Epithelial cell of proximal tubule (primary cell): ENCODE results near the gene KRTAP4-2. TPM values are rescaled to one million over a fixed set of nuclear protein-coding genes. Genes with fewer than 3 reads are reported as not detected.
"Not testable (repeated sequence)": the region's sequence is repeated elsewhere in the genome, so short reads cannot be mapped to it uniquely, and the experiment has no call there.

Source experiments
- DNase-seq: peaks from one replicate; pipeline ENCODE4 v3.0.0-alpha.2; 2011; ENCODE audit warnings: low read depth
- H3K4me3 ChIP-seq: 2 replicates; pipeline ENCODE4 v1.5.1; 2011; ENCODE audit warnings: low read depth, mild to moderate bottlenecking, low read length
- total RNA-seq: library from RNA; depleted of rRNA; stranded (reverse); fragments of >200 nt; gene quantifications from 2 replicates; pipeline ENCODE4 v1.2.3, GENCODE V29; 2015
- TF ChIP-seq, protein P1 (sequence below): conservative IDR thresholded peaks from 2 replicates; pipeline ENCODE4 v1.5.1; 2012; ENCODE audit warnings: low read depth, mild to moderate bottlenecking, low read length

KRTAP4-2 gene
- total RNA-seq, 1 donor from 2014 or later = not detected

DNA sequence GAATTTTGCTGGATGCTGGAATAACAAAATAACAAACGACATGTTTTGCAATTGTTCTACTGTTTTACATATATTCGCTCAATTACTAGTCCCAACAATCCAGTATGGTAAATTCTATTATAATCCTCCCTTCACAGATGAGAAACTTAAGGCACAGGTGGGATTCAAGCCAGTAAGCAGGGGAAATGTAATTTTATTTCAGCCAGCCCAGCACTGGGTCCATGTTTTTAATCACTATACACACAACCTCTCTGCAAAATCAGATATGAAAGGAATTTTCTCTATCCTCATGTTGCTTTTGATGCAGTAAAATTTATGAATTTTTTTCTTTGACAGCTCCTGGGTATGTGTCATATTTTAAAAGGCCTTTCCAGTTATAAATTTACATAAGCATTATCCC, 32.8 kb downstream of the KRTAP4-2 start:
- H3K4me3 ChIP-seq = no peak overlapping the region
- TF ChIP-seq, protein P1, sequence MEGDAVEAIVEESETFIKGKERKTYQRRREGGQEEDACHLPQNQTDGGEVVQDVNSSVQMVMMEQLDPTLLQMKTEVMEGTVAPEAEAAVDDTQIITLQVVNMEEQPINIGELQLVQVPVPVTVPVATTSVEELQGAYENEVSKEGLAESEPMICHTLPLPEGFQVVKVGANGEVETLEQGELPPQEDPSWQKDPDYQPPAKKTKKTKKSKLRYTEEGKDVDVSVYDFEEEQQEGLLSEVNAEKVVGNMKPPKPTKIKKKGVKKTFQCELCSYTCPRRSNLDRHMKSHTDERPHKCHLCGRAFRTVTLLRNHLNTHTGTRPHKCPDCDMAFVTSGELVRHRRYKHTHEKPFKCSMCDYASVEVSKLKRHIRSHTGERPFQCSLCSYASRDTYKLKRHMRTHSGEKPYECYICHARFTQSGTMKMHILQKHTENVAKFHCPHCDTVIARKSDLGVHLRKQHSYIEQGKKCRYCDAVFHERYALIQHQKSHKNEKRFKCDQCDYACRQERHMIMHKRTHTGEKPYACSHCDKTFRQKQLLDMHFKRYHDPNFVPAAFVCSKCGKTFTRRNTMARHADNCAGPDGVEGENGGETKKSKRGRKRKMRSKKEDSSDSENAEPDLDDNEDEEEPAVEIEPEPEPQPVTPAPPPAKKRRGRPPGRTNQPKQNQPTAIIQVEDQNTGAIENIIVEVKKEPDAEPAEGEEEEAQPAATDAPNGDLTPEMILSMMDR = no peak
- DNase-seq = no peak

DNA sequence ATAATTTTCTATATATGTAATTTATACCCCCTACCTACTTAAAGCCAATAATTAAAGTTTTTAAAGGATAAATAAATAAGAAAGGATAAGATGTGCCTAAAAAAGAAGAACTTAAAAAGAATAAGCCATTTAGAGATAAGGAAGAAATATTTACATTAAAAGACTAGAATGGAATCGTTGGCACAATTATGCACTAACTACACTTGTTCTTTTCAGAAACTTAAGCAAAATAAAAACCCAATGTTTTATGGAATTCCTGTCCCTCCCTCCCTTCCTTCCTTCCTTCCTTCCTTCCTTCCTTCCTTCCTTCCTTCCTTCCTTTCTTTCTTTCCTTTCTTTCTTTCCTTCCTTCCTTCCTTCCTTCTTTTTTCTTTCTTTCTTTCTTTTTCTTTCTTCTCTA, 33.2 kb downstream of the KRTAP4-2 start:
- TF ChIP-seq, protein P1 = no peak
- no peak overlapping the region for H3K4me3 ChIP-seq
- no peak for DNase-seq

DNA sequence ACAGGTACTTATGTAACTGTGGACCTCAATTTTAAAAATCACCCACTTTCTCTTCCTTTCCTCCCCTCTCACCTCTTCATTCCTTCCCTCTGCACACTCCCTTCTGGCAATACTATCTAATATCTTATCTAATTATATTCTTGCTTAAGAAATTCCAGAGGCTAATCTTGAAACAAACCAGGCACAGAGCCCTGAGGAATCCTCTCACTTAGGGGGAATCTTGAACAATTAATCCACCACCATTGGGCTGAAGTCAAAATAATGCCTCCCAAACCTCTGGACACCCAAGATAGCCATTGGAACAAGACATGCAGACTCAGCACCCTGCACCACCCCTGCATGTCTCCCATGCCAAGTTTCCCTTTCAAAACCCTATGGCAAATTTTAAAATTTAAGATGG, 36.7 kb downstream of the KRTAP4-2 start:
- TF ChIP-seq, protein P1 = no peak
- no peak for DNase-seq
- H3K4me3 ChIP-seq = no peak overlapping the region

DNA sequence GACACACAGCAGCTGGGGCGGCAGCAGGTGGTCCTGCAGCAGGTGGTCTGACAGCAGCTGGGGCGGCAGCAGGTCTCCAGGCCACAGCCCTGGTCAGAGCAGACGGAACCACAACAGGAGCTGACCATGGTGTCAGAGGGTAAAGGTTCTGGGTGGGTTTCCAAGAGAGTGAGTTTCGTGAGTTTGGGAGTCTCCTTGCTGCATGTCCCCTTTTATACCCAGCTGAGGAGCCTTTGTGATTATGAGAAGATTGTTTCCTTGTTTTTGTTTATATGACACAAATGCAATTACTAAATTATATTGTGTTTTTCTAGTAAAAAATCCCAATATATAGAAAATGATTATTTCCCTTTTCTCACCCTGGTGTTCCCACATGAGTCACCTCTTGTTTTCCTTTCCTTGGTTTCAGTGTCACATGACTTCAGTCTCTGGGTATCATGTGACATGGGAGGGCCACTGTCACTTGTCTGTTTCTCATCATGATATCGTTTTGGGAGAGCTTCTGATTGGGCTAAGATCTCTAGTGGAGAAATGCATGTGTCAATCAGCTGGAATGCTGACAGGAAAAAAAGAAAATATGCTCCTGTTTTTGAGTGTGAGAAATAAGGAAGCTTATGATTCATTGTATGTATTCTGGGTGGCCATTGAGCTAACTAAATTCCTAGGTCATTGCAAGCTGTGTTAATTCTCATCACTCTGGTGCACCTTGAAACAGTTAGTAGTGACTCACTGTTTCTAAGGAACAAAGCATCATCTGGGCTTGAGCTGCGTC, 37.5 kb downstream of the KRTAP4-2 start, which contains the start of gene KRTAP4-6:
Gene KRTAP4-6, minus strand, starts transcription at position 185 of the 772 bp plus-strand sequence. Its CDS starts 57 bp downstream, at position 128.
- TF ChIP-seq, protein P1 = no peak
- DNase-seq = peak; percentile 76
- H3K4me3 ChIP-seq = no peak within 1 kb of the TSS

DNA sequence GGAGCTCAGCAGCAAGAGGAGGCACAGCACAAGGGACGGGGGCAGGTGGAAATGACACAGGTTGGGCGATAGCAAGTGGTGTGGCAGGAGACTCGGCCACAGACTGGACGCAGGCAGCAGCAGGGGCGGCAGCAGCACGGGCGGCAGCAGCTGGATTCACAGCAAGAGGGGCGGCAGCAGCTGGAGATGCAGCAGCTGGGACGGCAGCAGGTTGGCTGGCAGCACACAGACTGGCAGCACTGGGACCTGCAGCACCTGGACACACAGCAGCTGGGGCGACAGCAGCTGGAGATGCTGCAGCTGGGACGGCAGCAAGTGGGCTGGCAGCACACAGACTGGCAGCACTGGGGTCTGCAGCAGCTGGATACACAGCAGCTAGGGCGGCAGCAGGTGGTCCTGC, 38.2 kb downstream of the KRTAP4-2 start:
- DNase-seq, H3K4me3 ChIP-seq: not testable (repeated sequence)

DNA sequence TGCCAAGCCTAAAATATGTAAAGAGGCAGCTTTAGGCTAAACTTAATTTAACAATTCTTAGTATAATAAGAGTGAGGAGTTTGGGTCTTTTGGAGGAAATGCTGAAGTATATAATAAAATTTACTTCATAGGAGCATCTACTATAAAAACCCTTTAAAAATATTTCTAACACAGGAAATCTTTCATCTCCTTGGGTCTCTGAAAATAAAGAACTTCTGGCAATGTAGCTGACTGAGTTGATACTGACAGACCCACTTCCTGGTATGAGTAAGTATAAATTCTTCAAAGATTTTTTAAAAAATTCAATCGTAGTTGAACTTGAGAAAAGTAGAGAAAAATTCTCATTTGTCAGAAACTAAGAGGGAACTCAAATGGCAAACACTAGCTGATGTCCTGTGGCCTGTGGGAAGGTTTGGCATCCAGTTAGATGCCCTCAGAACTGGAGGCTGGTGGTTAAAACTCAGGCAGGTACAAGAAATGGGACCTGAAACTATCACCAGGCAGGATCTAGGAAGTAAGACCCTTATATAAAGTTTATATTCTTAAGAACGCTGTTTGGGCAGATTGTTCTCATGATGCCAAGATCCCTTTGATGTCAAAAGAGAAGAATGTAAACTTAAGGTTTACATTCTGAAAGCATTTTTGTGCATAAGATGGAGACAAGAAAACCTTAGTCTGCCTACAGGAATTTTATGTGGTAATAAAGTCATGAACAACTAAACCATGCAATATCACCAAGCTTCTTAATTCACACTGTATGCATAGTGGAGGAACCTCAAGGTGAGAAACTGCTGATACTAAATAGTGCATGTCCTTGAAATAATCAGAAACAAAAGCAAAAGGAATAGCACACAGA, 43.9 kb downstream of the KRTAP4-2 start:
- TF ChIP-seq, protein P1 = no peak
- DNase-seq = no peak
- H3K4me3 ChIP-seq = no peak overlapping the region

DNA sequence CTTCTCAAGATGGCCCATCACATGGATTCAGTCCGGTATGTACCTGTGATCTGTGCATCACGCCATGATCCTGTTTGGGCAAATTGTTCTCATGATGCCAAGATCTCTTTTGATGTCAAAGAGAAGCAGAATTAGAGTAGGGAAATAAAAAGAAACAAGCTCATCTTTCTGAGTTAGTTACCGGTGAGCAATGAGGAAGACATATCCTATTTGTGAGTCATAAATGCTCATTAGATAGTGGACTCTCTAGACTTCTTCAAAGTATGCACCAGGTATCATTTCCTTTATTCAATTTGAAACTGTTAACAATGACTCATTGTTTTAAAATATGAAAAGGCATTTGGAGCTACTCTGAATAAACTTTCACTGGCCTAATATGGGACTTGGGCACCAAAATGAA, 46.0 kb downstream of the KRTAP4-2 start:
- no peak for DNase-seq
- TF ChIP-seq, protein P1 = no peak
- H3K4me3 ChIP-seq = no peak overlapping the region
